HG03025 (cell line): ENCODE data around the gene MRPS35.

ENCODE experiments used
- ATAC-seq: cut with Tn5 transposase; IDR thresholded peaks from one replicate; pipeline ENCODE4 v1.9.1; 2021; ENCODE audit warnings: mild to moderate bottlenecking, moderate library complexity; ENCODE audit not compliant: unreplicated experiment, low FRiP score

The MRPS35 gene

GRCh38 chr12:27771481-27772327 lies 61.1 kb downstream of the MRPS35 start:
- no peak for ATAC-seq

GRCh38 chr12:27772328-27773049 lies 61.9 kb downstream of the MRPS35 start:
- ATAC-seq = no peak

DNA sequence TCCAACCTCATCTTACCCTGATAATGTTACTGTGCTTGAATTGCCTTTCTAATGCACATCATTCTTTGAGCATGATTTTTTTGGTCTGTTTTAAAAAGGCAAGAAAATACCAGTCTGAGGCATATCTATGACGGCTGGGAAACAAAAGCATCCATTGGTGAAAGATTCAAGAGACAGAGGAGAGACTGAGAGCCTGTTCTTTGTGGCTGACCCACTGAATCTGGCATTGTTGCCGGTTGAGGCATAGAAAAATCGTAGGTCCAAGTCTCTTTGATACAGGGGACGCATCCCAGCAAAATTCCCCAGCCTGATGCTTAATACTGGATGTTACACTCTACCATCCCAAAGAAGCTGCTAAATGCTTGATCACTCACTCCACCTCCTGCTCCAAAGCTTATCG lies 66.5 kb downstream of the MRPS35 start:
- ATAC-seq = no peak

- no peak for ATAC-seq
These were observed 67.6 kb downstream of the MRPS35 start for GRCh38 chr12:27778206-27778605.

- peak; percentile 46 for ATAC-seq
These were observed 68.8 kb downstream of the MRPS35 start for GRCh38 chr12:27779416-27779919.

GRCh38 chr12:27779920-27780611 lies 69.4 kb downstream of the MRPS35 start, which contains the start of the genes KLHL42 and MANSC4:
Gene KLHL42, plus strand, starts transcription at chr12:27780233. Its CDS starts 98 bp downstream, at chr12:27780331.
Gene MANSC4, minus strand, starts transcription at chr12:27780236. Its CDS starts 8,960 bp downstream, at chr12:27771276.
- peak; percentile 77 for ATAC-seq

DNA sequence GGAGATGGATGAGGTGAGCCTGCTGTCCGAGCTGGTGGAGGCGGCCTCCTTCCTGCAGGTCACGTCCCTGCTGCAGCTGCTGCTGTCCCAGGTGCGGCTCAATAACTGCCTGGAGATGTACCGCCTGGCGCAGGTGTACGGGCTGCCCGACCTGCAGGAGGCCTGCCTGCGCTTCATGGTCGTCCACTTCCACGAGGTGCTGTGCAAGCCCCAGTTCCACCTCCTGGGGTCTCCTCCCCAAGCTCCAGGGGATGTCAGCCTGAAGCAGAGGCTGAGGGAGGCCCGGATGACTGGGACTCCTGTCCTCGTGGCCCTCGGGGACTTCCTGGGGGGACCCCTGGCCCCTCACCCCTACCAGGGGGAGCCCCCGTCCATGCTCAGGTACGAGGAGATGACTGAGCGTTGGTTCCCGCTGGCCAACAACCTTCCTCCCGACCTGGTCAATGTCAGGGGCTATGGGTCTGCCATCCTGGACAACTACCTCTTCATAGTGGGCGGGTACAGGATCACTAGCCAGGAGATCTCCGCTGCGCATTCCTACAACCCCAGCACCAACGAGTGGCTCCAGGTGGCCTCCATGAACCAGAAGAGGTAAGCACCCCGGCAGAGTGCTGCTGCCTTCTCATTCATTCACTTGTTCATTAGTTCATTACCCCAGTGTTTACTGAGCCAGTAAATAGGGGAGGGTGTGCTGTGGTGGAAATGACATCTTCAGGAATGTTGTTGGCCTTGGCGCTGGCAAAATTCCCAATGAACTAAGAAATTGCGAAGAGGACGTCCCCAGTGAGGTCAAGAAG lies 70.2 kb downstream of the MRPS35 start:
- ATAC-seq = peak; percentile 29

- no peak for ATAC-seq
These were observed 71.0 kb downstream of the MRPS35 start for GRCh38 chr12:27781680-27782079.

GRCh38 chr12:27782481-27782880 lies 71.8 kb downstream of the MRPS35 start:
- no peak for ATAC-seq

- no peak for ATAC-seq
These were observed 75.4 kb downstream of the MRPS35 start for GRCh38 chr12:27785882-27786570.

- no peak for ATAC-seq
These were observed 76.9 kb downstream of the MRPS35 start for GRCh38 chr12:27787559-27787958.

- no peak for ATAC-seq
These were observed 79.5 kb downstream of the MRPS35 start for GRCh38 chr12:27790179-27790578.

DNA sequence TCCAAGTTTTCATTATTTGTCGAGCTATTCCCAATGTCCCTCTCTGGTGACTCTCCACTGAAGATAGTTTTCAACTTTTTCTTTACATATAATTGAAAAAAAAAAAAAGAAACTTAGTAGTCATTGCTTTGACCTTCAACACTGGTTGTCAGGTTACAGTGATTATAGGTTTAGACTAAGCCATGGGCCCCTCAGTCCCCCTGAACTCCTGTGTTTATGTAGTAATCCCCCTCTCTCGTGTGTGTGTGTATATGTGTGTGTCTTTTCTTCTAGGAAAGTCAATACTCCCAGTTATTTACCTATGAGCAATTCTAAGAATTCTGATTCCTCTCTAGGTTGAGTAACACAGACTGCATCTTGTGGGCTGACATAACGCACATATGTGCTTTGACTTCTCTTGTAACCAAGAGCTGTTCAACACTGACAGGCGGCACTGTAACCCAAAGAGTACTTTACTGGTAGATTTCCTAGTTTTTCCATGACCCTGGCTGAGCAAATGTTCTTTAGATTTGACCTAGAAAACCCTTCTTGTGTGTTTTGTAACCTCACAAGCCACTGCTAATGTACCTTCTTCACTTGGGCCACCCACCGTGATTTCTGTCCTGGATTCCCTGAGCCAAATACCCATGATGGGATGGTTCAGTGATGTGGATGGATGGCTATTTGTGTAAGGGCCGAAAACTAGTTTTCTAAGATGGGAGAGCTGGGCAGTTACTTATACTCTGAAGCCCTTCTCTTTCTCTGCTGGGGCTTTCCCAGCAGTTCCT lies 84.4 kb downstream of the MRPS35 start:
- ATAC-seq = no peak

- no peak for ATAC-seq
These were observed 85.5 kb downstream of the MRPS35 start for GRCh38 chr12:27796128-27796527.

- ATAC-seq = no peak
These were observed 86.8 kb downstream of the MRPS35 start for GRCh38 chr12:27797301-27798025.

- ATAC-seq = no peak
These were observed 90.2 kb downstream of the MRPS35 start for GRCh38 chr12:27800819-27801218.

DNA sequence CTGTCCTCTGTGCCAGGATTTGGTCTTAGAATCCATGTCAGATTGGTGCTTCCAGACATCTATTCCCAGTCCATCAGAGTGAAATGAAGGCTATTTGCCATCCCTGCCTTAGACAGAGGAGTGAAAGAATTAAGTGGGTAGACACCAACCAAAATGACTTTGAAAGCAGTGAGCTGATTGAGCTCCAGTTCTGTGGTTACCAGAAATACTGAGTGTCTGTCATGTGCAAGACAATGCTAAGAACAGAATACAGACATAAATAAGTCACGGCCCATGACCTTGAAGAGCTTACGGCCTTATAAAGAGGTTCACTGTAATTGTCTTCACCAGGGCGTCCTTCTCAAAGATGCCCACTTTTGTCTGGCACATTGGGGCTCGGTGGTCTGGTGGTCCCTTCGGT lies 91.0 kb downstream of the MRPS35 start:
- no peak for ATAC-seq

DNA sequence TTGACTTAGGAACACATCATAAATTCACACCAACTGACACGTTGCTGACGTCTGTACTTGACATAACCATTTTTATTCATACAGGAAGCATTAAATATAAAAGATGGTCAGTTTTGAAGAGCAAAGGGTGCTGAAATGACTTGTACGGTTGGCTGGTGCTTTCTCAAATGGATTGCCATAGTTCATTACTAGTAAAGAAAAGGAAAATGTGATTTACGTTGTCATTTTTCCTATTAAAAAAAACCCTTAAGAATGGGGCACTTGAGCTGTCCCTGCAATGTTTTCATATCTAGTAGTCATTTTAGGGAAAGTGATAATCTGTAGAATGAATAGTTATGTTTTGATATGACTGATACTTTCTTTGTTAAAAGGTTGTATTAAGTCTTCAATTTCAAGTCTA lies 91.9 kb downstream of the MRPS35 start:
- no peak for ATAC-seq
